HepG2 (cell line): ENCODE measurements around the gene SNAI3.

Experiments used
- HMG20B ChIP-seq: conservative IDR thresholded peaks from 2 replicates; pipeline ENCODE4 v1.6.1; 2016; ENCODE audit warnings: missing genetic modification reagents, missing compliant biosample characterization
- KAT2B ChIP-seq: fragments of 150-350 bp; IDR thresholded peaks from 2 replicates; pipeline ENCODE4 v1.6.1; 2014; ENCODE audit warnings: low read depth, low read length, borderline replicate concordance
- TF ChIP-seq, protein P1 (sequence below): sonication (generic); formaldehyde crosslinking; IDR thresholded peaks from 2 replicates; pipeline ENCODE4 v1.8.1; 2022; ENCODE audit warnings: low read depth, mild to moderate bottlenecking, missing genetic modification reagents
- TF ChIP-seq, protein P2 (sequence below): sonication (generic); formaldehyde crosslinking; conservative IDR thresholded peaks from 2 replicates; pipeline ENCODE4 v1.4.0; 2020; ENCODE audit warnings: mild to moderate bottlenecking, missing genetic modification reagents, moderate library complexity

DNA sequence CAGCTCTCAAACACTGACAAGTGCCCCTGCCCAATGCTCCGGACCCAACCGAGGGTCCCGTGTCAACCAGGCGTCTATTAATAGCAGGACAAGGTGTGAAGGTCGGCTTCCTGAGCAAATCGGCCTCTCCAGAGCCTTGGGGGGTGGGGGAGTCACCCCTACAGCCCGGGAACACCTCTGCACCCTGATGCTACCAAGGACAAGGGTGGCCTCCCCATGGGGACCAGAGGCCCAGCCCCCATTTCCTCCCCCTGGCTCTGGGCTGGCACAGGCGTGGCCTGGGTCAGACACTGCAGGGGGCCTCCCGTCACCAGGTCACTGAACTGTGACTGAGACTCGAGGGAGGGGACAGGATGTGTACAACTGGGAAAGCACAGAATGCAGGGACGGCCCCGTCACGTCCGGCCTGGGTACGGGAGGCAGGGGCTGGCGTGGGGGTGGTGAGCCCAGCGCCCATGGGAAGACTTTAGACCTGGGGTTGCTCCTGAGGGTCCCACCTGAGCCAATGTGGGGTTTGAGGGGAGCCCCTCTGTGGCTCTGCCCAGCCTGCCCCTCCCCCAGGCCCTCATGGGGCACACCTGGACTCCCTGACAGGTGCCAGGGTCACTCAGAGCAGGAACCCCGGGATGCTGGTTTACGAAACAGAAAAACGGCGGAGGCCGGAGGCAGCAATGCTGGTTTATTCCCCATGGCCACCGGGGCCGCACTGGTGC lies 34.9 kb downstream of the SNAI3 start:
- TF ChIP-seq KAT2B (no peak), HMG20B (CRISPR knock-in tag) (peak; percentile 89)
- TF ChIP-seq, protein P1, sequence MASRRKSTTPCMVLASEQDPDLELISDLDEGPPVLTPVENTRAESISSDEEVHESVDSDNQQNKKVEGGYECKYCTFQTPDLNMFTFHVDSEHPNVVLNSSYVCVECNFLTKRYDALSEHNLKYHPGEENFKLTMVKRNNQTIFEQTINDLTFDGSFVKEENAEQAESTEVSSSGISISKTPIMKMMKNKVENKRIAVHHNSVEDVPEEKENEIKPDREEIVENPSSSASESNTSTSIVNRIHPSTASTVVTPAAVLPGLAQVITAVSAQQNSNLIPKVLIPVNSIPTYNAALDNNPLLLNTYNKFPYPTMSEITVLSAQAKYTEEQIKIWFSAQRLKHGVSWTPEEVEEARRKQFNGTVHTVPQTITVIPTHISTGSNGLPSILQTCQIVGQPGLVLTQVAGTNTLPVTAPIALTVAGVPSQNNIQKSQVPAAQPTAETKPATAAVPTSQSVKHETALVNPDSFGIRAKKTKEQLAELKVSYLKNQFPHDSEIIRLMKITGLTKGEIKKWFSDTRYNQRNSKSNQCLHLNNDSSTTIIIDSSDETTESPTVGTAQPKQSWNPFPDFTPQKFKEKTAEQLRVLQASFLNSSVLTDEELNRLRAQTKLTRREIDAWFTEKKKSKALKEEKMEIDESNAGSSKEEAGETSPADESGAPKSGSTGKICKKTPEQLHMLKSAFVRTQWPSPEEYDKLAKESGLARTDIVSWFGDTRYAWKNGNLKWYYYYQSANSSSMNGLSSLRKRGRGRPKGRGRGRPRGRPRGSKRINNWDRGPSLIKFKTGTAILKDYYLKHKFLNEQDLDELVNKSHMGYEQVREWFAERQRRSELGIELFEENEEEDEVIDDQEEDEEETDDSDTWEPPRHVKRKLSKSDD (CRISPR knock-in tag) = no peak
- TF ChIP-seq, protein P2, sequence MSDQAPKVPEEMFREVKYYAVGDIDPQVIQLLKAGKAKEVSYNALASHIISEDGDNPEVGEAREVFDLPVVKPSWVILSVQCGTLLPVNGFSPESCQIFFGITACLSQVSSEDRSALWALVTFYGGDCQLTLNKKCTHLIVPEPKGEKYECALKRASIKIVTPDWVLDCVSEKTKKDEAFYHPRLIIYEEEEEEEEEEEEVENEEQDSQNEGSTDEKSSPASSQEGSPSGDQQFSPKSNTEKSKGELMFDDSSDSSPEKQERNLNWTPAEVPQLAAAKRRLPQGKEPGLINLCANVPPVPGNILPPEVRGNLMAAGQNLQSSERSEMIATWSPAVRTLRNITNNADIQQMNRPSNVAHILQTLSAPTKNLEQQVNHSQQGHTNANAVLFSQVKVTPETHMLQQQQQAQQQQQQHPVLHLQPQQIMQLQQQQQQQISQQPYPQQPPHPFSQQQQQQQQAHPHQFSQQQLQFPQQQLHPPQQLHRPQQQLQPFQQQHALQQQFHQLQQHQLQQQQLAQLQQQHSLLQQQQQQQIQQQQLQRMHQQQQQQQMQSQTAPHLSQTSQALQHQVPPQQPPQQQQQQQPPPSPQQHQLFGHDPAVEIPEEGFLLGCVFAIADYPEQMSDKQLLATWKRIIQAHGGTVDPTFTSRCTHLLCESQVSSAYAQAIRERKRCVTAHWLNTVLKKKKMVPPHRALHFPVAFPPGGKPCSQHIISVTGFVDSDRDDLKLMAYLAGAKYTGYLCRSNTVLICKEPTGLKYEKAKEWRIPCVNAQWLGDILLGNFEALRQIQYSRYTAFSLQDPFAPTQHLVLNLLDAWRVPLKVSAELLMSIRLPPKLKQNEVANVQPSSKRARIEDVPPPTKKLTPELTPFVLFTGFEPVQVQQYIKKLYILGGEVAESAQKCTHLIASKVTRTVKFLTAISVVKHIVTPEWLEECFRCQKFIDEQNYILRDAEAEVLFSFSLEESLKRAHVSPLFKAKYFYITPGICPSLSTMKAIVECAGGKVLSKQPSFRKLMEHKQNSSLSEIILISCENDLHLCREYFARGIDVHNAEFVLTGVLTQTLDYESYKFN (CRISPR knock-in tag) = peak; percentile 98
